IPS-15b (cell line): Measurements from ENCODE around the gene CDIP1.

Experiments used
- H3K27me3 ChIP-seq: one replicate; pipeline ENCODE4 v1.6.1; 2013; ENCODE audit warnings: low read length; ENCODE audit not compliant: control insufficient read depth, insufficient read depth
- H3K36me3 ChIP-seq: one replicate; pipeline ENCODE4 v1.6.1; 2013; ENCODE audit warnings: low read length; ENCODE audit not compliant: control insufficient read depth, insufficient read depth
- H3K4me1 ChIP-seq: one replicate; pipeline ENCODE4 v1.6.1; 2013; ENCODE audit warnings: mild to moderate bottlenecking, low read length; ENCODE audit not compliant: control insufficient read depth, insufficient read depth
- H3K4me3 ChIP-seq: one replicate; pipeline ENCODE4 v1.5.1; 2013; ENCODE audit warnings: low read depth, low read length
- H3K9ac ChIP-seq: one replicate; pipeline ENCODE4 v1.6.1; 2013; ENCODE audit warnings: low read depth, mild to moderate bottlenecking, low read length
- H3K9me3 ChIP-seq: one replicate; pipeline ENCODE4 v1.6.1; 2013; ENCODE audit warnings: mild to moderate bottlenecking, low read length; ENCODE audit not compliant: control insufficient read depth, insufficient read depth

The CDIP1 gene

DNA sequence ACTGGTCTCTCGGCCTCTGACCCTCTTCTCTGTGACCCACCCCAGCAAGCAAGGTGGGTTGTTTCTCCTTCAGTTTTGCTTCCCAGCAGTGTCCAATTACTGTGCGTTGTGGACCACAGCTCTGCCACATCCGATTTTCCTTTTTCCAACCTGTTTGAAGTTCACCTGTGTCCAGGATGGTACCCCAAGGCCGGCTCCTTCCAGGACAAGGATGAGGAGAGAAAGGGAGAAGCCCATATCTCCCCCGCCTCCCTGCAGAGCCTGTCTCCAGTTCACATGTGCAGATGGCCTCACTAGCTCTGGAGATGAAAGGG is 77.7 kb downstream of the CDIP1 start:
- H3K27me3 ChIP-seq, result no peaks in the 10 kb centered on the region
- no peak overlapping the region for H3K9ac ChIP-seq
- no peaks in the 10 kb centered on the region for H3K9me3 ChIP-seq
- peaks cover 31% of the 10 kb centered on the region for H3K36me3 ChIP-seq
- no peak overlapping the region for H3K4me3 ChIP-seq
- peaks cover 2% of the 10 kb centered on the region for H3K4me1 ChIP-seq
